G401.6 (cell line): Measurements from ENCODE around the gene CARMIL1.

Source experiments
- FAIRE-seq: peaks from 2 replicates; lab custom pipeline; 2012; peaks lifted over from hg19 to GRCh38; lab: Jason Lieb, UNC

The CARMIL1 gene

GRCh38 chr6:25660512-25660911 is 381.3 kb downstream of the CARMIL1 start:
- FAIRE-seq = no peak

GRCh38 chr6:25661129-25661779 is 382.1 kb downstream of the CARMIL1 start:
- FAIRE-seq = no peak

GRCh38 chr6:25665455-25665854 is 386.3 kb downstream of the CARMIL1 start:
- no peak for FAIRE-seq

GRCh38 chr6:25669413-25669812 is 390.2 kb downstream of the CARMIL1 start:
- FAIRE-seq = no peak
